HepG2 (cell line): ENCODE measurements around the gene HPS3. TPM values are rescaled to one million over a fixed set of nuclear protein-coding genes. Genes with fewer than 3 reads are reported as not detected.

ENCODE experiments used
- GABPB1 ChIP-seq: IDR thresholded peaks from 2 replicates; pipeline ENCODE4 v1.6.1; 2016; ENCODE audit warnings: mild to moderate bottlenecking, missing genetic modification reagents, moderate library complexity, missing compliant biosample characterization
- HDAC1 ChIP-seq: sonication (generic); formaldehyde crosslinking; IDR thresholded peaks from 2 replicates; pipeline ENCODE4 v1.5.1; 2020; ENCODE audit warnings: mild to moderate bottlenecking, missing genetic modification reagents
- IKZF5 ChIP-seq: IDR thresholded peaks from 2 replicates; pipeline ENCODE4 v1.6.1; 2018; ENCODE audit warnings: missing genetic modification reagents, mild to moderate bottlenecking, missing compliant biosample characterization
- IRF9 ChIP-seq: sonication (generic); formaldehyde crosslinking; IDR thresholded peaks from 2 replicates; pipeline ENCODE4 v1.8.0; 2022; ENCODE audit warnings: missing genetic modification reagents, mild to moderate bottlenecking, borderline replicate concordance
- MTA1 ChIP-seq: sonication (generic); formaldehyde crosslinking; IDR thresholded peaks from 2 replicates; pipeline ENCODE4 v1.4.0; 2020; ENCODE audit warnings: missing genetic modification reagents, mild to moderate bottlenecking, borderline replicate concordance
- RFX3 ChIP-seq: IDR thresholded peaks from 2 replicates; pipeline ENCODE4 v1.6.1; 2016; ENCODE audit warnings: missing biosample characterization, missing genetic modification reagents
- TFE3 ChIP-seq: IDR thresholded peaks from 2 replicates; pipeline ENCODE4 v1.6.1; 2016
- ZBTB7A ChIP-seq: sonication (generic); formaldehyde crosslinking; IDR thresholded peaks from 2 replicates; pipeline ENCODE4 v1.8.0; 2022; ENCODE audit warnings: mild to moderate bottlenecking, missing genetic modification reagents
- ZNF362 ChIP-seq: sonication (generic); formaldehyde crosslinking; IDR thresholded peaks from 2 replicates; pipeline ENCODE4 v1.4.0; 2020; ENCODE audit warnings: missing genetic modification reagents, mild to moderate bottlenecking, borderline replicate concordance
- ZNF407 ChIP-seq: sonication (generic); formaldehyde crosslinking; IDR thresholded peaks from one replicate; pipeline ENCODE4 v1.5.1; 2020; ENCODE audit warnings: mild to moderate bottlenecking, missing genetic modification reagents; ENCODE audit errors: not compliant biosample characterization
- ZNF577 ChIP-seq: sonication (generic); formaldehyde crosslinking; IDR thresholded peaks from 2 replicates; pipeline ENCODE4 v1.4.0; 2020; ENCODE audit warnings: mild to moderate bottlenecking, low read depth, missing genetic modification reagents, borderline replicate concordance
- ZNF660 ChIP-seq: sonication (generic); formaldehyde crosslinking; IDR thresholded peaks from 2 replicates; pipeline ENCODE4 v1.5.1; 2020; ENCODE audit warnings: mild to moderate bottlenecking, low read depth, missing genetic modification reagents, borderline replicate concordance
- ZNF703 ChIP-seq: sonication (generic); formaldehyde crosslinking; IDR thresholded peaks from 2 replicates; pipeline ENCODE4 v1.5.1; 2020; ENCODE audit warnings: missing genetic modification reagents, mild to moderate bottlenecking, moderate library complexity, borderline replicate concordance
- ZSCAN5A ChIP-seq: sonication (generic); formaldehyde crosslinking; IDR thresholded peaks from 2 replicates; pipeline ENCODE4 v1.8.0; 2022; ENCODE audit warnings: mild to moderate bottlenecking, missing genetic modification reagents, borderline replicate concordance
- polyA plus RNA-seq, 8 experiments: library from polyadenylated mRNA; depleted of rRNA in 3 of 8; stranded (reverse) in 7 of 8; unstranded in 1 of 8; fragments of >200 nt; fragmentation: Illumina TruSeq in 4 of 8; extraction: Trizol in 4 of 8; gene quantifications; 2 replicates each; pipeline versions ENCODE4 v1.2.1 to v1.2.3, GENCODE V29; 2011 to 2016; ENCODE audit warnings: low read depth in 4 of 8, missing spikeins in 1 of 8, mixed read lengths in 1 of 8; ENCODE audit not compliant: insufficient read depth in 1 of 8
- total RNA-seq, 5 experiments: library from RNA; depleted of rRNA; stranded (reverse); fragments of >200 nt; fragmentation: Illumina TruSeq; extraction: Trizol; gene quantifications; 2 replicates each; pipeline ENCODE4 v1.2.3, GENCODE V29; 2016; ENCODE audit warnings: low read depth in 1 of 5

Gene HPS3
- total and polyA plus RNA-seq, 2 of the 13 experiments (the other 11 are each of a cell fraction or from before 2014, with no cell fraction given), result 9.5 to 18.9 TPM

- no peak for TF ChIP-seq ZNF407
- no peak for TF ChIP-seq ZNF577 (CRISPR knock-in tag)
- 0 out of 2 replicates have a peak, but pooled peaks have one; percentile 18 for TF ChIP-seq GABPB1 (CRISPR knock-in tag)
- TF ChIP-seq IRF9, result no peak
- no peak for TF ChIP-seq ZBTB7A
- no peak for TF ChIP-seq ZNF660 (CRISPR knock-in tag)
- TF ChIP-seq MTA1, result no peak
- TF ChIP-seq ZNF362 (CRISPR knock-in tag), result peak; percentile 43; the same call in 1 of the 2 replicates
- no peak for TF ChIP-seq RFX3 (CRISPR knock-in tag)
- no peak for TF ChIP-seq ZNF703 (CRISPR knock-in tag)
- peak; percentile 85 for TF ChIP-seq TFE3 (CRISPR knock-in tag)
- peak; percentile 88 for TF ChIP-seq HDAC1 (CRISPR knock-in tag)
- TF ChIP-seq ZSCAN5A (CRISPR knock-in tag), result peak; percentile 49; the same call in 1 of the 2 replicates
- TF ChIP-seq IKZF5 (CRISPR knock-in tag), result peak; percentile 77
These were observed 85.3 kb downstream of the HPS3 start (continued) for GRCh38 chr3:149214702-149215101.
